Neural progenitor cell (in vitro differentiated cells): Measurements from ENCODE around the gene CDK5R1. TPM values are rescaled to one million over a fixed set of nuclear protein-coding genes. Genes with fewer than 3 reads are reported as not detected.

Experiments used
- DNase-seq: peaks from one replicate; pipeline ENCODE4 v3.0.0-alpha.2; 2016; ENCODE audit warnings: low spot score
- H2AFZ ChIP-seq: fragments of 200-600 bp; sonication (generic); replicated peaks from 2 replicates; pipeline ENCODE4 v1.6.1; 2016; ENCODE audit warnings: antibody characterized with exemption
- H3F3A ChIP-seq: fragments of 200-600 bp; sonication (generic); 2 replicates; pipeline ENCODE4 v1.6.1; 2016; ENCODE audit warnings: antibody characterized with exemption, low read depth
- H3K27ac ChIP-seq: fragments of 200-600 bp; sonication (generic); 2 replicates; pipeline ENCODE4 v1.5.1; 2016; ENCODE audit warnings: mild to moderate bottlenecking
- H3K27me3 ChIP-seq: fragments of 200-600 bp; sonication (generic); 2 replicates; pipeline ENCODE4 v1.6.1; 2016; ENCODE audit warnings: mild to moderate bottlenecking, moderate library complexity
- H3K36me3 ChIP-seq: fragments of 200-600 bp; sonication (generic); 2 replicates; pipeline ENCODE4 v1.5.1; 2016
- H3K4me1 ChIP-seq: fragments of 200-600 bp; sonication (generic); 2 replicates; pipeline ENCODE4 v1.6.1; 2016; ENCODE audit warnings: mixed run types
- H3K4me2 ChIP-seq: fragments of 200-600 bp; sonication (generic); 2 replicates; pipeline ENCODE4 v1.6.1; 2016
- H3K4me3 ChIP-seq: fragments of 200-600 bp; sonication (generic); 2 replicates; pipeline ENCODE4 v1.5.1; 2016
- H3K79me2 ChIP-seq: fragments of 200-600 bp; sonication (generic); 2 replicates; pipeline ENCODE4 v1.6.1; 2016; ENCODE audit warnings: low read depth
- H3K9ac ChIP-seq: fragments of 200-600 bp; sonication (generic); 2 replicates; pipeline ENCODE4 v1.6.1; 2016
- H3K9me3 ChIP-seq: fragments of 200-600 bp; sonication (generic); 2 replicates; pipeline ENCODE4 v1.5.1; 2016; ENCODE audit warnings: low read depth
- H4K20me1 ChIP-seq: fragments of 200-600 bp; sonication (generic); 2 replicates; pipeline ENCODE4 v1.6.1; 2016; ENCODE audit warnings: low read depth
- H3K27ac Mint-ChIP-seq: 3 replicates; pipeline ENCODE4 v1.8.0; 2021; ENCODE audit warnings: mixed read lengths
- H3K27me3 Mint-ChIP-seq: 2 replicates; pipeline ENCODE4 v1.8.0; 2022; ENCODE audit warnings: low read depth, mild to moderate bottlenecking, inconsistent platforms, moderate library complexity, mixed read lengths; ENCODE audit not compliant: insufficient read depth
- H3K36me3 Mint-ChIP-seq: 3 replicates; pipeline ENCODE4 v1.8.0; 2021; ENCODE audit warnings: mixed read lengths
- H3K4me1 Mint-ChIP-seq: 3 replicates; pipeline ENCODE4 v1.8.0; 2021; ENCODE audit warnings: mixed read lengths
- H3K4me3 Mint-ChIP-seq: 3 replicates; pipeline ENCODE4 v1.8.0; 2021; ENCODE audit warnings: mild to moderate bottlenecking, moderate library complexity, mixed read lengths
- H3K9me3 Mint-ChIP-seq: 3 replicates; pipeline ENCODE4 v1.8.0; 2020; ENCODE audit warnings: mixed read lengths
- EZH2 ChIP-seq: fragments of 200-600 bp; sonication (generic); IDR thresholded peaks from 2 replicates; pipeline ENCODE4 v1.6.1; 2017; ENCODE audit warnings: antibody characterized with exemption, mild to moderate bottlenecking, moderate library complexity
- EZH2phosphoT487 ChIP-seq: fragments of 200-600 bp; sonication (generic); IDR thresholded peaks from 2 replicates; pipeline ENCODE4 v1.6.1; 2017; ENCODE audit warnings: antibody characterized with exemption
- total RNA-seq: library from RNA; depleted of rRNA; stranded (reverse); fragments of >200 nt; gene quantifications from 2 replicates; pipeline ENCODE4 v1.2.3, GENCODE V29; 2015; ENCODE audit warnings: low replicate concordance
- TF ChIP-seq, protein P1 (sequence below): fragments of 200-600 bp; sonication (generic); IDR thresholded peaks from 2 replicates; pipeline ENCODE4 v1.5.1; 2017; ENCODE audit warnings: antibody characterized with exemption, mild to moderate bottlenecking

The CDK5R1 gene
- total RNA-seq, 1 donor from 2014 or later = 6.9 TPM

DNA sequence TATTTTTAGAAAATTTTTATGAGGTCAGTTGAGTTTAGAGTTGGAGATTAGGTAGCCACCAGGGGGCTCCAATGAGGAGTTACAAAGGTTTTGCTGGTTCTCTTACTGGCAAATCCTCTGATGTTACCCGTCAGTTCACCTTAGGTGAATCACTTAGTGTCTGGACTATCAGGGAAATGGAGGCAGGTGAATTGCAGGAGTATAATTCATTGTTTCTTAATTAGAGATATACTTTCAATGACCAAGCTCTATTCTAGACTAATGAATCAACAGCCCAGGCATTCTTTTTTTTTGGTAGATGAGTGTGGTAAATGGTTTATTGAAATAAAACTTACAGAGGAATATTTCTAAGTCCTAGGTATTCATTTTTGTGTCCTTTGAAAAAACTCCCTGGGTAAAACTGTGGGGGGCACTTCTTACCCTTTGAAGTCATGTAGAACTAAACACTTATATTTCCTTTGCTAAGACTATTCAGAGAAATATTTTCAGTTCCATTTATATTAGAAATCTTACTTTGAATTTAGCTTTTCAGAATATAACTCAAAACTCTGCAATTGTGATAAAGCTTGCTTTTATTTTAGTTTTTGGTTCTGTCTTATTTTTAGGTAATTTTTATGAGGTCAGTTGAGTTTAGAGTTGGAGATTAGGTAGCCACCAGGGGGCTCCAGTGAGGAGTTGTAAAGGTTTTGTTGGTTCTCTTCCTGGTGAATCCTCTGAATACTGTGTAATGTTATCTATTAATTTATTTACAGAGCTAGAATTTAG is 24.8 kb upstream of the CDK5R1 start:
- peaks cover 66% of the 10 kb centered on the region for H3K79me2 ChIP-seq
- no peak overlapping the region for H3K4me2 ChIP-seq
- H3K4me1 ChIP-seq = no peaks in the 10 kb centered on the region
- no peak overlapping the region for H2AFZ ChIP-seq
- peaks cover 18% of the 10 kb centered on the region for H3F3A ChIP-seq
- H3K36me3 Mint-ChIP-seq = peaks cover 44% of the 10 kb centered on the region
- H3K9me3 ChIP-seq = no peaks in the 10 kb centered on the region
- no peak overlapping the region for H3K9ac ChIP-seq
- H3K27me3 Mint-ChIP-seq = peaks cover 2% of the 10 kb centered on the region
- H3K27ac Mint-ChIP-seq = no peak overlapping the region
- TF ChIP-seq, protein P1, sequence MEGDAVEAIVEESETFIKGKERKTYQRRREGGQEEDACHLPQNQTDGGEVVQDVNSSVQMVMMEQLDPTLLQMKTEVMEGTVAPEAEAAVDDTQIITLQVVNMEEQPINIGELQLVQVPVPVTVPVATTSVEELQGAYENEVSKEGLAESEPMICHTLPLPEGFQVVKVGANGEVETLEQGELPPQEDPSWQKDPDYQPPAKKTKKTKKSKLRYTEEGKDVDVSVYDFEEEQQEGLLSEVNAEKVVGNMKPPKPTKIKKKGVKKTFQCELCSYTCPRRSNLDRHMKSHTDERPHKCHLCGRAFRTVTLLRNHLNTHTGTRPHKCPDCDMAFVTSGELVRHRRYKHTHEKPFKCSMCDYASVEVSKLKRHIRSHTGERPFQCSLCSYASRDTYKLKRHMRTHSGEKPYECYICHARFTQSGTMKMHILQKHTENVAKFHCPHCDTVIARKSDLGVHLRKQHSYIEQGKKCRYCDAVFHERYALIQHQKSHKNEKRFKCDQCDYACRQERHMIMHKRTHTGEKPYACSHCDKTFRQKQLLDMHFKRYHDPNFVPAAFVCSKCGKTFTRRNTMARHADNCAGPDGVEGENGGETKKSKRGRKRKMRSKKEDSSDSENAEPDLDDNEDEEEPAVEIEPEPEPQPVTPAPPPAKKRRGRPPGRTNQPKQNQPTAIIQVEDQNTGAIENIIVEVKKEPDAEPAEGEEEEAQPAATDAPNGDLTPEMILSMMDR = peak; percentile 75
- TF ChIP-seq EZH2phosphoT487 = no peak
- TF ChIP-seq EZH2 = no peak
- no peak overlapping the region for H3K27ac ChIP-seq
- no peaks in the 10 kb centered on the region for H3K27me3 ChIP-seq
- H3K4me3 Mint-ChIP-seq = no peak overlapping the region
- no peak overlapping the region for H3K4me3 ChIP-seq
- peaks cover 24% of the 10 kb centered on the region for H3K36me3 ChIP-seq
- peak; percentile 73 for DNase-seq
- H4K20me1 ChIP-seq = peaks cover 33% of the 10 kb centered on the region
- H3K9me3 Mint-ChIP-seq = no peaks in the 10 kb centered on the region
- no peaks in the 10 kb centered on the region for H3K4me1 Mint-ChIP-seq

DNA sequence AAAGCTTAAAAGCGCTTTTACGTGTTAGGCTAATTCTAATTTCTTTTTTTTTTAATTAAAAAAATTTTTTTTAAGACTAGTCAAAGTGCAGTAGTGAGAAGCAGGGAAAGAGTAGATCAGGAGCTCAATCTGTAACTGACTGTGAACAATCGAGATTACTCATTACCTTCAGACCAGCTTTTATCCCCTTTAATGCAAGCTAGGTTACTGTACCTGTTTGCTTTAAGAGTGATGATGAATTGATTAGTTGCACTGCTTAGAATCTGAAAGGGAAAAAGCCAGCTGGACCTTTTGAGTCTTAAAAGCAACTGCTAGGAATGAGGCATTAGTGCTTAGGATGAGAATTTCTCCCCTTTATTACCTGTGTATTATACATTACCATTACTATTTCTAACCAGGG is 23.5 kb upstream of the CDK5R1 start:
- peaks cover 29% of the 10 kb centered on the region for H4K20me1 ChIP-seq
- no peaks in the 10 kb centered on the region for H3K9me3 ChIP-seq
- peaks cover 33% of the 10 kb centered on the region for H3K36me3 ChIP-seq
- H3K27ac ChIP-seq = no peak overlapping the region
- H3K4me2 ChIP-seq = no peak overlapping the region
- Mint-ChIP-seq H3K27ac (no peak overlapping the region), H3K4me1 (no peaks in the 10 kb centered on the region), H3K4me3 (no peak overlapping the region), H3K9me3 (no peaks in the 10 kb centered on the region), H3K27me3 (peaks cover 2% of the 10 kb centered on the region), H3K36me3 (peaks cover 45% of the 10 kb centered on the region)
- H3K4me1 ChIP-seq = no peaks in the 10 kb centered on the region
- H3K79me2 ChIP-seq = peaks cover 65% of the 10 kb centered on the region
- TF ChIP-seq, protein P1 = no peak
- TF ChIP-seq EZH2 = no peak
- no peak overlapping the region for H3K9ac ChIP-seq
- no peak for DNase-seq
- H3K27me3 ChIP-seq = no peaks in the 10 kb centered on the region
- H3K4me3 ChIP-seq = no peak overlapping the region
- H3F3A ChIP-seq = peaks cover 18% of the 10 kb centered on the region
- H2AFZ ChIP-seq = no peak overlapping the region

DNA sequence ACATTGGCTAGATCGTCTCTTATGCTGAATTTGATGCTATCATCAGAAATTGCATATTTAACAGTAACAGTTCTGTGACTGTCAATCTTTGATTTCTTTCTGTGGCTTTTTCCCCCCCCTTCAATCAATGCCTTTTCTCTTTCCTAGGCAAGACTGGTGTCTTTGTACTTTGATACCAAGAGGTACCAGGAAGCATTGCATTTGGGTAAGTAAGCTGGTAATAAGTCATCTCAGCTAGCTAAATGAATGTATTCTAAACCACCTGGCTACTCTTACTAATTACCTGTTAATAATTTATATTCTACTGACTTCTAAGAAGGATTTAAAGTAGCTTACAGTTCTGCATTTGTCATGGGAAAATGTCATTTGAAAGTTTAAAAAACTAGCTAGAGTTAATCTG is 22.4 kb upstream of the CDK5R1 start:
- H3K4me1 Mint-ChIP-seq = no peaks in the 10 kb centered on the region
- H3K9me3 ChIP-seq = no peaks in the 10 kb centered on the region
- H3K36me3 ChIP-seq = peaks cover 40% of the 10 kb centered on the region
- TF ChIP-seq EZH2phosphoT487 (no peak), EZH2 (no peak)
- TF ChIP-seq, protein P1 = no peak
- peaks cover 15% of the 10 kb centered on the region for H3F3A ChIP-seq
- no peak overlapping the region for H3K9ac ChIP-seq
- H3K27ac Mint-ChIP-seq = no peak overlapping the region
- H3K9me3 Mint-ChIP-seq = no peaks in the 10 kb centered on the region
- peaks cover 40% of the 10 kb centered on the region for H3K36me3 Mint-ChIP-seq
- no peak overlapping the region for H2AFZ ChIP-seq
- no peak overlapping the region for H3K4me2 ChIP-seq
- no peak overlapping the region for H3K4me3 ChIP-seq
- no peak overlapping the region for H3K4me3 Mint-ChIP-seq
- H3K79me2 ChIP-seq = peaks cover 64% of the 10 kb centered on the region
- peaks cover under 1% of the 10 kb centered on the region for H3K27me3 Mint-ChIP-seq
- no peak overlapping the region for H3K27ac ChIP-seq
- H4K20me1 ChIP-seq = peaks cover 30% of the 10 kb centered on the region
- no peaks in the 10 kb centered on the region for H3K27me3 ChIP-seq
- no peak for DNase-seq
- H3K4me1 ChIP-seq = no peaks in the 10 kb centered on the region
